ENCODE data around the gene NCOA1.

The NCOA1 gene

GRCh38 chr2:24740142-24740541, 249.1 kb downstream of the NCOA1 start (continued):
- TF ChIP-seq ZNF664 (tag by site-specific recombination; IDR thresholded peaks at IDR 0.05), result no peak

- Histone ChIP-seq H3K9me3 (ENCODE audit: control insufficient read depth, insufficient read depth, low read depth, low read length) (no peaks in the 10 kb centered on the region), H3K4me3 (ENCODE audit: low read depth, low read length) (no peak overlapping the region), H3K36me3 (ENCODE audit: control insufficient read depth in 2 of 2, insufficient read depth in 1 of 2, low read length in 2 of 2) (peaks cover 3 to 13% of the 10 kb centered on the region in 2 experiments; a peak in 1 of 3 replicates), H3K27ac (ENCODE audit: extremely low read depth, low read depth, low read length) (no peak overlapping the region), H3K4me1 (ENCODE audit: control insufficient read depth, insufficient read depth, low read length) (peaks cover 4% of the 10 kb centered on the region; the same call in 1 of the 2 replicates)
- ChIA-PET CTCF (interaction anchor here (1.9 kb wide), 1 partner anchor 333 kb away, joined by 5 read pairs; no protein-coding TSS in a partner anchor), POLR2A (no interaction called here)
- no peak for TF ChIP-seq ZNF423 (tag by site-specific recombination; IDR thresholded peaks at IDR 0.05)
- no peak for TF ChIP-seq ZNF449 (tag by site-specific recombination; IDR thresholded peaks at IDR 0.05)
- TF ChIP-seq PRDM1 (tag by site-specific recombination; IDR thresholded peaks at IDR 0.05), result no peak
- no peak for TF ChIP-seq ZNF416 (tag by site-specific recombination; IDR thresholded peaks at IDR 0.05)
- TF ChIP-seq ZNF645 (tag by site-specific recombination; IDR thresholded peaks at IDR 0.05), result no peak
- TF ChIP-seq ZNF350 (tag by site-specific recombination; IDR thresholded peaks at IDR 0.05), result no peak
- no peak for TF ChIP-seq ZNF791 (tag by site-specific recombination; IDR thresholded peaks at IDR 0.05)
- no peak for TF ChIP-seq FEZF1 (tag by site-specific recombination; IDR thresholded peaks at IDR 0.05)
- TF ChIP-seq INSM2 (tag by site-specific recombination; IDR thresholded peaks at IDR 0.05), result no peak
- TF ChIP-seq ZNF37A (tag by site-specific recombination; IDR thresholded peaks at IDR 0.05), result no peak
- TF ChIP-seq ZSCAN30 (tag by site-specific recombination; IDR thresholded peaks at IDR 0.05), result no peak
- TF ChIP-seq ZNF239 (tag by site-specific recombination; IDR thresholded peaks at IDR 0.05), result no peak
- TF ChIP-seq SP2 (tag by site-specific recombination; IDR thresholded peaks at IDR 0.05), result no peak
- no peak for TF ChIP-seq HIC1 (tag by site-specific recombination; IDR thresholded peaks at IDR 0.05)
Observed at GRCh38 chr2:24742730-24743129, 251.7 kb downstream of the NCOA1 start.

- peaks cover 4% of the 10 kb centered on the region; the same call in 1 of the 2 replicates for H3K4me1 ChIP-seq (ENCODE audit: control insufficient read depth, insufficient read depth, low read length)
- POLR2A ChIA-PET, result no interaction called here
- no peak overlapping the region for H3K27ac ChIP-seq (ENCODE audit: extremely low read depth, low read depth, low read length)
- H3K9me3 ChIP-seq (ENCODE audit: control insufficient read depth, insufficient read depth, low read depth, low read length), result no peaks in the 10 kb centered on the region
- CTCF ChIA-PET, result interaction anchor here (1.9 kb wide), 1 partner anchor 334 kb away, joined by 5 read pairs; no protein-coding TSS in a partner anchor
- H3K4me3 ChIP-seq (ENCODE audit: low read depth, low read length), result no peak overlapping the region
- peaks cover 3 to 13% of the 10 kb centered on the region in 2 experiments; a peak in 1 of 3 replicates for H3K36me3 ChIP-seq (ENCODE audit: control insufficient read depth in 2 of 2, insufficient read depth in 1 of 2, low read length in 2 of 2)
- TF ChIP-seq ZNF707 (tag by site-specific recombination; IDR thresholded peaks at IDR 0.05) (no peak), ATF2 (tag by site-specific recombination; IDR thresholded peaks at IDR 0.05; ENCODE audit: low read depth) (no peak), ZNF837 (tag by site-specific recombination; IDR thresholded peaks at IDR 0.05) (no peak), ZNF610 (tag by site-specific recombination; IDR thresholded peaks at IDR 0.05; ENCODE audit: borderline replicate concordance) (no peak), ZBTB10 (tag by site-specific recombination; IDR thresholded peaks at IDR 0.05) (no peak), ZNF302 (tag by site-specific recombination; IDR thresholded peaks at IDR 0.05; ENCODE audit: low read depth) (no peak)
Observed at GRCh38 chr2:24743924-24744323, 252.9 kb downstream of the NCOA1 start.
